Esophagus muscularis mucosa (tissue), 3 donors: Measurements from ENCODE around the gene PIEZO1.

ENCODE experiments used
- POLR2A ChIP-seq: fragments of 450-650 bp; IDR thresholded peaks from one replicate; pipeline ENCODE4 v1.6.1; 2017; ENCODE audit warnings: antibody characterized with exemption, moderate library complexity, mild to moderate bottlenecking, low read depth
- POLR2AphosphoS5 ChIP-seq, 2 donors: sonication (generic); formaldehyde crosslinking; IDR thresholded peaks; one replicate each; pipeline ENCODE4 v1.6.1; 2017; ENCODE audit warnings: antibody characterized with exemption in 2 of 2
- TF ChIP-seq, protein P1 (sequence below), 3 experiments: fragments of 200-600 bp in 2 of 3; fragments of 450-650 bp in 1 of 3; sonication (generic) in 2 of 3; IDR thresholded peaks; one replicate each; pipeline ENCODE4 v1.5.1; 2017 to 2019; ENCODE audit warnings: antibody characterized with exemption in 3 of 3, mild to moderate bottlenecking in 2 of 3, moderate library complexity in 1 of 3

DNA sequence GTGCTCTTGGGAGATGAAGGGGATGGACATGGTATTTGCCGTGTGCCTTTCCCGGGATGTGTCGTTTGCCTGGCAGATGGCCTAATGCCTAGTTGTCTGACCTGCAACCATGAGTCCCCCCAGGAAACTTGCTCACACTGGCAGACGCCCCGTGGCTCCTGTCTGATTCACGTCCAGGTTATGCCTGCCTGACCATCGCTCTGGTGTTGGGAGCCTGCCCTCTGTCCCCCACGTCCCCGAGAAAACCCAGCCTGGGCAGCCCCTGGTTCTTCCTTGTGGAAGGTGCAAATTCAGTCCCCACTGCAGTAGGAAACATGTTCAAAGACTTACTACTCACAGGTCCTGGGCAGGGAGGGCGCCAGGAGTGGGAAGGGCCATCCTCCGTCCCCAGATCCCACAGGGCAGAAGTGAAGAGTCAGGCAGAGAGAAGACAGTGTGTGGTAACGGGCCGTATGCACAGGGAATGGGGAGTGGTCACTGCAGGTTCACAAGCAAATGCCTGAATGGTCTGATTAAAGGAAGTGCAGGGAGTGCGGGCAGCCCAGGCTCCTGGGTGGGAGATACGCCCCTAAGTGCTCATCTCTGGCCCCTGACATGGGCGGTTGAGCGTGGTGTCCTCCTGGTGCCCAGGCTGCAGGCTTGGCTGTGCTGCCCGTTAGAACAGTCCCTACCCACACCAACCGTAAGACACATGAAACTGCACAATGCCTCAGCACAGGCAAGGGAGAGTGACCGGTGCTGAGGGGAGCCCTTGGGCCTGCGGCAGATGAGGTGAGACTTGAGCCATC lies 94.5 kb downstream of the PIEZO1 start:
- TF ChIP-seq, protein P1, sequence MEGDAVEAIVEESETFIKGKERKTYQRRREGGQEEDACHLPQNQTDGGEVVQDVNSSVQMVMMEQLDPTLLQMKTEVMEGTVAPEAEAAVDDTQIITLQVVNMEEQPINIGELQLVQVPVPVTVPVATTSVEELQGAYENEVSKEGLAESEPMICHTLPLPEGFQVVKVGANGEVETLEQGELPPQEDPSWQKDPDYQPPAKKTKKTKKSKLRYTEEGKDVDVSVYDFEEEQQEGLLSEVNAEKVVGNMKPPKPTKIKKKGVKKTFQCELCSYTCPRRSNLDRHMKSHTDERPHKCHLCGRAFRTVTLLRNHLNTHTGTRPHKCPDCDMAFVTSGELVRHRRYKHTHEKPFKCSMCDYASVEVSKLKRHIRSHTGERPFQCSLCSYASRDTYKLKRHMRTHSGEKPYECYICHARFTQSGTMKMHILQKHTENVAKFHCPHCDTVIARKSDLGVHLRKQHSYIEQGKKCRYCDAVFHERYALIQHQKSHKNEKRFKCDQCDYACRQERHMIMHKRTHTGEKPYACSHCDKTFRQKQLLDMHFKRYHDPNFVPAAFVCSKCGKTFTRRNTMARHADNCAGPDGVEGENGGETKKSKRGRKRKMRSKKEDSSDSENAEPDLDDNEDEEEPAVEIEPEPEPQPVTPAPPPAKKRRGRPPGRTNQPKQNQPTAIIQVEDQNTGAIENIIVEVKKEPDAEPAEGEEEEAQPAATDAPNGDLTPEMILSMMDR (IDR thresholded peaks at IDR 0.05) = no peak
- TF ChIP-seq POLR2A (no peak), POLR2AphosphoS5 (IDR thresholded peaks at IDR 0.05) (no peak)
